Endothelial cell of umbilical vein (primary cell): ENCODE measurements around the gene VIT. TPM values are rescaled to one million over a fixed set of nuclear protein-coding genes. Genes with fewer than 3 reads are reported as not detected.

ENCODE experiments used
- BruUV-seq: library from RNA; stranded (reverse); fragments of 400-500 nt; replicated peaks from 2 replicates; lab custom pipeline; 2021; lab: Mats Ljungman, UMichigan
- CTCF ChIA-PET: fragments of 300-600, 350-600 bp; sonication (Branson Sonifier 250); formaldehyde crosslinking; loops from one replicate; lab custom pipeline; 2021; ENCODE audit warnings: antibody characterized with exemption, inconsistent platforms; lab: Charles Lee
- POLR2A ChIA-PET: fragments of 300-600, 350-600 bp; sonication (Branson Sonifier 250); formaldehyde crosslinking; loops from one replicate; lab custom pipeline; 2021; ENCODE audit warnings: antibody characterized with exemption, inconsistent platforms; lab: Charles Lee
- DNase-seq: peaks from one replicate; pipeline ENCODE4 v3.0.0-alpha.2; 2011; ENCODE audit warnings: low read depth, low spot score
- FAIRE-seq: peaks from 2 replicates; lab custom pipeline; 2011; peaks lifted over from hg19 to GRCh38; lab: Jason Lieb, UNC
- H2AFZ ChIP-seq: 2 replicates; pipeline ENCODE4 v1.6.0; 2012; ENCODE audit warnings: low read depth, low read length, control low read depth, inconsistent platforms
- H3K27ac ChIP-seq: 2 replicates; pipeline ENCODE4 v1.5.1; 2011; ENCODE audit warnings: low read depth, mild to moderate bottlenecking, control low read depth, low read length, moderate library complexity; ENCODE audit not compliant: insufficient read depth
- H3K27me3 ChIP-seq, 2 experiments: 2 replicates each; pipeline versions ENCODE4 v1.6.0 to v1.6.1; 2011; ENCODE audit warnings: low read length in 2 of 2, mixed read lengths in 1 of 2; ENCODE audit not compliant: control insufficient read depth in 2 of 2, insufficient read depth in 2 of 2
- H3K36me3 ChIP-seq, 2 experiments: 2 replicates in 1 of 2; 3 replicates in 1 of 2; pipeline ENCODE4 v1.5.1; 2011; ENCODE audit warnings: low read length in 2 of 2, mild to moderate bottlenecking in 1 of 2, moderate library complexity in 1 of 2; ENCODE audit not compliant: control insufficient read depth in 2 of 2, insufficient read depth in 2 of 2; ENCODE audit errors: extremely low read depth in 1 of 2
- H3K4me1 ChIP-seq: 3 replicates; pipeline ENCODE4 v1.5.1; 2011; ENCODE audit warnings: mild to moderate bottlenecking, low read length; ENCODE audit not compliant: control insufficient read depth, insufficient read depth; ENCODE audit errors: extremely low read depth
- H3K4me2 ChIP-seq: 2 replicates; pipeline ENCODE4 v1.6.1; 2011; ENCODE audit warnings: low read length, control low read depth, mixed read lengths; ENCODE audit not compliant: insufficient read depth
- H3K4me3 ChIP-seq, 3 experiments: fragments of 200-600 bp in 1 of 3; sonication (generic), shearing (Covaris generic) in 1 of 3; replicated peaks in 1 of 3; 2 replicates each; pipeline ENCODE4 v1.5.1; 2011 to 2016; ENCODE audit warnings: control low read depth in 3 of 3, low read length in 3 of 3, mild to moderate bottlenecking in 2 of 3, inconsistent platforms in 1 of 3, low read depth in 1 of 3, moderate library complexity in 1 of 3; ENCODE audit not compliant: insufficient read depth in 1 of 3
- H3K79me2 ChIP-seq: 2 replicates; pipeline ENCODE4 v1.6.0; 2012; ENCODE audit warnings: low read length, inconsistent platforms; ENCODE audit not compliant: control insufficient read depth, insufficient read depth
- H3K9ac ChIP-seq: replicated peaks from 2 replicates; pipeline ENCODE3; 2011; ENCODE audit warnings: low read length, control low read depth; ENCODE audit not compliant: insufficient read depth; ENCODE audit errors: extremely low read depth
- H3K9me1 ChIP-seq: replicated peaks from 3 replicates; pipeline ENCODE4 v1.6.0; 2011; ENCODE audit warnings: mild to moderate bottlenecking, low read length; ENCODE audit not compliant: control insufficient read depth, insufficient read depth; ENCODE audit errors: extremely low read depth
- H3K9me3 ChIP-seq: replicated peaks from 2 replicates; pipeline ENCODE4 v1.5.1; 2012; ENCODE audit warnings: low read length, inconsistent platforms; ENCODE audit not compliant: control insufficient read depth, insufficient read depth
- H4K20me1 ChIP-seq: replicated peaks from 2 replicates; pipeline ENCODE3; 2011; ENCODE audit warnings: mild to moderate bottlenecking, low read length; ENCODE audit not compliant: control insufficient read depth, insufficient read depth; ENCODE audit errors: extremely low read depth
- EZH2 ChIP-seq: IDR thresholded peaks from 2 replicates; pipeline ENCODE4 v1.6.1; 2012; ENCODE audit warnings: borderline replicate concordance, low read depth, mild to moderate bottlenecking, moderate library complexity, low read length, inconsistent platforms; ENCODE audit not compliant: severe bottlenecking
- FOS ChIP-seq: IDR thresholded peaks from 2 replicates; pipeline ENCODE4 v1.6.1; 2011; ENCODE audit warnings: mild to moderate bottlenecking, low read length, moderate library complexity, borderline replicate concordance; ENCODE audit not compliant: insufficient read depth
- GATA2 ChIP-seq: IDR thresholded peaks from 2 replicates; pipeline ENCODE4 v1.7.0; 2011; ENCODE audit warnings: low read depth, mild to moderate bottlenecking, moderate library complexity, mixed read lengths, low read length; ENCODE audit not compliant: insufficient read length, insufficient read depth
- JUN ChIP-seq: IDR thresholded peaks from 2 replicates; pipeline ENCODE4 v1.6.1; 2011; ENCODE audit warnings: borderline replicate concordance, low read depth; ENCODE audit not compliant: insufficient read length, insufficient read depth
- MYC ChIP-seq: IDR thresholded peaks from one replicate; pipeline ENCODE4 v1.6.1; 2011; ENCODE audit warnings: mild to moderate bottlenecking, low read depth, low read length
- POLR2A ChIP-seq: IDR thresholded peaks from 2 replicates; pipeline ENCODE4 v1.6.1; 2012; ENCODE audit warnings: low read depth, mild to moderate bottlenecking, control low read depth, low read length
- POLR2AphosphoS5 ChIP-seq: IDR thresholded peaks from 2 replicates; pipeline ENCODE4 v1.6.1; 2012; ENCODE audit warnings: low read depth, mild to moderate bottlenecking, control low read depth, low read length, moderate library complexity; ENCODE audit not compliant: insufficient read depth
- dilution Hi-C: fragments of 300-500 bp; cut with MboI; formaldehyde crosslinking; loops from one replicate; pipeline ENCODE4 v1.15.0; 2019; ENCODE audit warnings: low sequenced_read_pairs; ENCODE audit not compliant: extremely low pct_ligation_motif_present
- intact Hi-C: fragments of 100-400 bp; cut with micrococcal nuclease; formaldehyde crosslinking; loops from one replicate; pipeline ENCODE4 v1.10.0; 2022
- polyA plus RNA-seq, 4 experiments: library from polyadenylated mRNA; depleted of rRNA in 3 of 4; stranded (reverse) in 3 of 4; unstranded in 1 of 4; fragments of >200 nt; gene quantifications; 2 replicates each; pipeline versions ENCODE4 v1.2.1 to v1.2.3, GENCODE V29; 2011 to 2012; ENCODE audit warnings: missing spikeins in 1 of 4
- total RNA-seq: library from RNA; stranded (reverse); gene quantifications from 2 replicates; pipeline ENCODE4 v1.2.3, GENCODE V29; 2021
- TF ChIP-seq, protein P1 (sequence below), 2 donors: IDR thresholded peaks; 1 replicate in 1 of 2; 2 replicates in 1 of 2; pipeline ENCODE4 v1.5.1; 2011; ENCODE audit warnings: low read length in 2 of 2, mild to moderate bottlenecking in 2 of 2, moderate library complexity in 2 of 2, control low read depth in 1 of 2, inconsistent platforms in 1 of 2, low read depth in 1 of 2; ENCODE audit not compliant: insufficient read depth in 1 of 2; ENCODE audit errors: extremely low read depth in 1 of 2
- TF ChIP-seq, protein P2 (sequence below): IDR thresholded peaks from 2 replicates; pipeline ENCODE4 v1.6.1; 2011; ENCODE audit not compliant: insufficient read depth, insufficient read length

Gene VIT
- total and polyA plus RNA-seq, 2 donors (not counting 3 experiments of a cell fraction or from before 2014, with no cell fraction given) = 0.54 to 0.88 TPM

- FAIRE-seq = no peak
- H3K4me2 ChIP-seq = no peak overlapping the region
- no peak overlapping the region for H2AFZ ChIP-seq
- BruUV-seq = no TSS peak
- CTCF ChIA-PET = no interaction called here
- no peaks in the 10 kb centered on the region for H4K20me1 ChIP-seq
- H3K27ac ChIP-seq = no peak overlapping the region
- POLR2A ChIA-PET = no interaction called here
- no peaks in the 10 kb centered on the region for H3K27me3 ChIP-seq
- H3K9me1 ChIP-seq = no peaks in the 10 kb centered on the region
- H3K9me3 ChIP-seq = no peaks in the 10 kb centered on the region
- TF ChIP-seq JUN (no peak), POLR2AphosphoS5 (no peak), GATA2 (no peak), MYC (no peak), POLR2A (no peak), FOS (no peak), EZH2 (no peak)
- TF ChIP-seq, protein P1, sequence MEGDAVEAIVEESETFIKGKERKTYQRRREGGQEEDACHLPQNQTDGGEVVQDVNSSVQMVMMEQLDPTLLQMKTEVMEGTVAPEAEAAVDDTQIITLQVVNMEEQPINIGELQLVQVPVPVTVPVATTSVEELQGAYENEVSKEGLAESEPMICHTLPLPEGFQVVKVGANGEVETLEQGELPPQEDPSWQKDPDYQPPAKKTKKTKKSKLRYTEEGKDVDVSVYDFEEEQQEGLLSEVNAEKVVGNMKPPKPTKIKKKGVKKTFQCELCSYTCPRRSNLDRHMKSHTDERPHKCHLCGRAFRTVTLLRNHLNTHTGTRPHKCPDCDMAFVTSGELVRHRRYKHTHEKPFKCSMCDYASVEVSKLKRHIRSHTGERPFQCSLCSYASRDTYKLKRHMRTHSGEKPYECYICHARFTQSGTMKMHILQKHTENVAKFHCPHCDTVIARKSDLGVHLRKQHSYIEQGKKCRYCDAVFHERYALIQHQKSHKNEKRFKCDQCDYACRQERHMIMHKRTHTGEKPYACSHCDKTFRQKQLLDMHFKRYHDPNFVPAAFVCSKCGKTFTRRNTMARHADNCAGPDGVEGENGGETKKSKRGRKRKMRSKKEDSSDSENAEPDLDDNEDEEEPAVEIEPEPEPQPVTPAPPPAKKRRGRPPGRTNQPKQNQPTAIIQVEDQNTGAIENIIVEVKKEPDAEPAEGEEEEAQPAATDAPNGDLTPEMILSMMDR (IDR thresholded peaks at IDR 0.05; ENCODE audit: extremely low read depth in 1 of 2, insufficient read depth in 1 of 2, low read depth in 1 of 2, low read length in 2 of 2) = no peak
- TF ChIP-seq, protein P2, sequence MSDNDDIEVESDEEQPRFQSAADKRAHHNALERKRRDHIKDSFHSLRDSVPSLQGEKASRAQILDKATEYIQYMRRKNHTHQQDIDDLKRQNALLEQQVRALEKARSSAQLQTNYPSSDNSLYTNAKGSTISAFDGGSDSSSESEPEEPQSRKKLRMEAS = no peak
- H3K4me1 ChIP-seq = peaks cover 3% of the 10 kb centered on the region
- intact Hi-C loops = no loop called here
- no peak overlapping the region for H3K9ac ChIP-seq
- dilution Hi-C loops = no loop called here
- H3K36me3 ChIP-seq = peaks cover 0 to 2% of the 10 kb centered on the region in 2 experiments
- no peak overlapping the region for H3K4me3 ChIP-seq
- no peak for DNase-seq
- no peaks in the 10 kb centered on the region for H3K79me2 ChIP-seq
These were observed 147.3 kb downstream of the VIT start for GRCh38 chr2:36843838-36844237.
